SK-N-MC (cell line): ENCODE data around the gene SSTR3.

ENCODE experiments used
- EZH2 ChIP-seq: fragments of 200-600 bp; sonication (generic); IDR thresholded peaks from one replicate; pipeline ENCODE4 v1.6.1; 2017; ENCODE audit warnings: antibody characterized with exemption
- FOXP2 ChIP-seq: optimal IDR thresholded peaks from 2 replicates; pipeline ENCODE3; 2011; ENCODE audit warnings: mild to moderate bottlenecking, moderate library complexity; ENCODE audit not compliant: insufficient read depth; ENCODE audit errors: extremely low read length, control extremely low read depth
- POLR2AphosphoS5 ChIP-seq: IDR thresholded peaks from 2 replicates; pipeline ENCODE4 v1.6.1; 2012; ENCODE audit warnings: mild to moderate bottlenecking, low read depth, low read length, borderline replicate concordance

GRCh38 chr22:37215890-37216289, 3.6 kb upstream of the SSTR3 start:
- TF ChIP-seq FOXP2 (no peak), EZH2 (no peak), POLR2AphosphoS5 (no peak)
